ENCODE data around the gene MYOCD.

DNA sequence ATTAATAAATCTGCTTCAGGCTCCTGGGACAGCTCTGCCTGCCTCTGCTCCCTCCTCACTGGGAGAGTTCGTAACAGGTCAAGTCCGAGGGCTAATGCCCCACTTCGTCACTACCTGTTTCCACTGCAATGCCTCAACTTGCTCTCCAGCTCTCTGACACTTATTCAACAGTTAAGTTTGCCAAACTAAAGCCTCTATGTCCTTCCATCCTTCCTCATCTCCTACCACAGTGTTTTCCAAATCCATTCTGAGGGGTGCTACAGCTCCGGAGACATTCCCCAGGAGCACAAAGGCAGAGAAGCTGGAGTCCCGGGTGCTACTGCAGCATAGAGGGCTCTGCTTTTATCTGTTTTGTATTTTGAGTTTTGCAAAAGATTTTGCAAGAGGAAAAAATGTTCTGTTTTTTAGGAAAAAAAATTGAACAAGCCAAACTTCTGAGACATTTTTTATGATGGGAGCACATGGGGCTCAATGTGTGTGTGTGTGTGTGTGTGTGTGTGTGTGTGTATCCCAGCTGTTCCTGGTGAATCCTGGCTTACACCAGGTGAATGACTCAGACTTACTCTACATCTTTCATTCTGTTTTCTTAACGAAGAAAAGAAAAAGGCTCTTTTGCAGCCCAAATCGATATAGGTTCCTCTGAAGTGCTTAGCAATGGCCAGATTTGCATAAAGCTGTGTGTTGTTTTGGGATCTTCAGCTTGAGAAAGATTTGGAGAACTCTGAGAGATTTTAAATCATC, 46.1 kb upstream of the MYOCD start:
- TF ChIP-seq POLR2A (IDR thresholded peaks at IDR 0.05; ENCODE audit: low read depth), result no peak
- TF ChIP-seq, protein P1, sequence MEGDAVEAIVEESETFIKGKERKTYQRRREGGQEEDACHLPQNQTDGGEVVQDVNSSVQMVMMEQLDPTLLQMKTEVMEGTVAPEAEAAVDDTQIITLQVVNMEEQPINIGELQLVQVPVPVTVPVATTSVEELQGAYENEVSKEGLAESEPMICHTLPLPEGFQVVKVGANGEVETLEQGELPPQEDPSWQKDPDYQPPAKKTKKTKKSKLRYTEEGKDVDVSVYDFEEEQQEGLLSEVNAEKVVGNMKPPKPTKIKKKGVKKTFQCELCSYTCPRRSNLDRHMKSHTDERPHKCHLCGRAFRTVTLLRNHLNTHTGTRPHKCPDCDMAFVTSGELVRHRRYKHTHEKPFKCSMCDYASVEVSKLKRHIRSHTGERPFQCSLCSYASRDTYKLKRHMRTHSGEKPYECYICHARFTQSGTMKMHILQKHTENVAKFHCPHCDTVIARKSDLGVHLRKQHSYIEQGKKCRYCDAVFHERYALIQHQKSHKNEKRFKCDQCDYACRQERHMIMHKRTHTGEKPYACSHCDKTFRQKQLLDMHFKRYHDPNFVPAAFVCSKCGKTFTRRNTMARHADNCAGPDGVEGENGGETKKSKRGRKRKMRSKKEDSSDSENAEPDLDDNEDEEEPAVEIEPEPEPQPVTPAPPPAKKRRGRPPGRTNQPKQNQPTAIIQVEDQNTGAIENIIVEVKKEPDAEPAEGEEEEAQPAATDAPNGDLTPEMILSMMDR (IDR thresholded peaks at IDR 0.05), result no peak

Data from esophagus muscularis mucosa (tissue), 3 donors.